ENCODE data around the gene KIF7.

Gene KIF7

DNA sequence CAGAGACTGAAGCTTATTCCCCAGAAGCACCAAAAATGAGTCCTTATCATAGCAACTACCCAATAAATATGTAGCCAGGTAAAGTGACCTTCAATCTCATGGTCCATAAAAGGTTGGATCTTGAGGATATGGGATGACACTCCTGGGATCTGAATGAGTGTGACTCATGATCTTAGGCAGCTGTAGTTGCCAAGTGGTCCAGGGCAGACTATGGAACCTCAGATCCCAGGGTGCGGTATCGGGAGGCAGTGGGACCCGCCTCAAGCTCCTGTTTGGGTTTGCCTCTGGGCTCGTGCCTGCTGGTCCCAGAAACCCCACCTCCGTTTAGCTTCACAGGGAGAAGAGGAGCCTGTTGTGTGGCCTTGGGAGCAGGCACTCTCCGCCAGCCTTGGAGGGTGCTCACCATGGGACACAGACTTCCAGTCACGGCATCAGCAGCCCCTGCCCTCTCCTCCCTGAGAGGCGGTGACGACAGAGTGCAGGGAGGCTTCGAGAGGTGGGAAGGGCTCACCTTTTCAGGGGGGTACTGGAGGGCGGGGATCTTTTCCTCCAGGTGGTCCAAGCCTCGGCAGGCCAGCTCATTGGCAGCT, 15.8 kb upstream of the KIF7 start:
- DNase-seq (ENCODE audit: low spot score), result no peak

DNA sequence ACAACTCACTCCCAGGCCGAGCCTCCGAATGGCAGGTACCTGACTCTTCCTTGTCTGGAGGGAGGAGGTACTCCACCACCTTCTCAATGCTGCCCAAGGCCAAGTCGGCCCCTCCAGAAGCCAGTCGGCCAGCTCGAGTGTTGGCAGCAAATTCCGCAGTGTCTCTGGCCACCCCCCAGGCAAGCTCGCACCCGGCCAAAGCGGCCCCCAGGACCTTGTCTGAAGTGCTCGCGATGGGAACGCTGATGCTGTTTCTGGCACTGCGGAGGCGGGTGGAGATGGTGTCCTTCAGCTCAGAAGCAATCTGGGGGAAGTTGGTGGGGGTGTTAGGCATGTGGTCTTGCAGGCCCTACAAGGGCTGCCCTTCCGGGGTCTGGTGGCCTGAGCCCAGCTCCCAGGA, 14.7 kb upstream of the KIF7 start:
- no peak for DNase-seq (ENCODE audit: low spot score)

DNA sequence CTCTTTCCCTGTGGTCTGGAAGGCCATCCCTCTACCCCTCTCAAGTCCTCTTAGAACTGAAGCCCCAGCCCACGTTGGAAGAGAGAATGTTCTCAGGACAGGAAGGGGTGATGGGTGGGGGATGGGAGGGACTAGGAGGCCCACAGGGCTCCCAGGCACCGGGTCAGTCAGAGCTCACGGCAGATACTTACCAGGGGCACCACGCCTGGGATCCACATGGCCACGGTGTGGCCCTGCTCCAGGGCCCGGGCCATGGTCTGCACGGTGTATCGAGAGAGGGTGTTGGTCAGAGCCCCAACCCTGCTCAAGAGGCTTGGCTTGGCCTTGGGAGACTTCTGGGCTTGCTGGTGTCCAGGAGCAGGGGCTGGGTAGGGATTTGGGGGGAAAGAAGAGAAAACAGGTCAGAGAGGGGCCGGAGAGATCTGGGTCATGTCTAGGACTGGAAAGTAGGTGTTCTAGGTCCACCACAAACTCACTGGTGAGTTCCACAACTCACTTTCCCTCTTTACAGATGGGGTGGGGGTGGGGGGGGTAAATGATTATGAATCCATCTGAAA, 14.1 kb upstream of the KIF7 start:
- no peak for DNase-seq (ENCODE audit: low spot score)

DNA sequence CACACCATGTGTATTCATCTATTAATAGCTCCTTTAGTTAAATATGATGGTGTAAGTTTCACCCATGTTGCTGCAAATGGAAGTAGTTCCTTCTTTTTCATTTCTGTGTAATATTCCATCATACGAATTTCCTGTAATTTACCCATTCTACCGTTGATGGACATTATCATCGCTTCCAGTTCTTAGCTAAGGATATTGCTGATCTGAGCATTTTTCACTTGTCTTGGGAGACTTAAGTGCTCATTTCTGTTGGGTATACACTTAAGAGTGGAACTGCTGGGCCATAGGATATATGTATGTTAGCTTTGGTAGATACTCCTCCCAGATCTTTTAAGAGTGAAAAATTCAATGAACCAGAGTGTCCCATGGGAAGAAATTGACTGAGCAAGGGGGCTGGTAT, 12.9 kb upstream of the KIF7 start:
- no peak for DNase-seq (ENCODE audit: low spot score)

DNA sequence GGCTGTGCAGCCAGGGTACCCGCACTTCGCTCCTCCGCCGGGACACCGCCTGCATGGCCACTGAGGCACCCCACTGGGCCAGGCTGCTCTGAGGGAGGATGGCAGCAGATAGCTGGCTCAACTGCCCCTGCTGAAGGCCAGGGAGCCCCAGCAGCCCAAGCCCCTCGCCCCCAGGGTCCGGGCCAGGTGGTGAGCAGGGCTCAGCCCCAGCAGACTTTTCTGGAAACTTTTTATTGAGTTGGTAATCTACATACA, 12.4 kb upstream of the KIF7 start:
- DNase-seq (ENCODE audit: low spot score), result no peak

DNA sequence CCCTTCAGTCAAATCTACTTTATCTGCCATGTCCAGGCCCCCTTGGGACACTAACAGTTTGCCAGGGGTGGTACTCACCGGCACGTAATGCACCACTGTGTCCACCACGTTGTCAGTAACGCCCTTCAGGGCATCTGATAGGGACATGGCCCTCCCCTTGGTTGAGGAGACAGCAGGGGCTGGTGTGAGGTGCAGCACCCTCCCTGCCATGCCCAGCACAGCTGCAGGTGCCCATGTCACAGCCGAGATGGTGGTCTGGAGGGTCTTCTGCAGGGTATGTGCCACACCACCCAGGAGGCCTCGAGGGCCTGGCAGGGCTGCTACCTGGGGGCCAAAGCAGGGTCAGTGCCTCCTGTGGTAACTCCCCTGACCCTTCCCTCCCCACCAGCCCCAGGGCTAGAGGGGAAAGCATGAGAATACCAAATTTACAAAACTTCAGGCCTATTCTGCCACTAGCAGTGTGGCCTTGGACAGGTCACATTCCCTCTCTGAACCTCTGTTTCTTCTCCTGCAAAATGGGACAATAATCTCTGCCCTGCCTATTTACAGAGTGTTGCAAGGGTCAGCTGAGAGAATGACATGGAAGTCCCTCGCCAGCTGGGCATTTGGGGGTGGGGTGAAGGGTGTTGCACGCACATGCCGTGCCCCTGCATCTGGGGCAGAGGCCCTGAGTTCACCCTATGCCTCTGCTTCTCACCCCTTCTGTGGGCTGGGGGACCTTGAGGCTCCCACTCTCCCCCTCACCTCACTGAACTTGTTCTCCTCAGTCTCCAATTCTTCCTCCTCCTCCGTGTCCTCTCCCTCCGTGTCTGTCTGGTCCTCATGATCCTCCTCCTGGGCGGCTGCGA, 11.8 kb upstream of the KIF7 start:
- DNase-seq (ENCODE audit: low spot score), result no peak

DNA sequence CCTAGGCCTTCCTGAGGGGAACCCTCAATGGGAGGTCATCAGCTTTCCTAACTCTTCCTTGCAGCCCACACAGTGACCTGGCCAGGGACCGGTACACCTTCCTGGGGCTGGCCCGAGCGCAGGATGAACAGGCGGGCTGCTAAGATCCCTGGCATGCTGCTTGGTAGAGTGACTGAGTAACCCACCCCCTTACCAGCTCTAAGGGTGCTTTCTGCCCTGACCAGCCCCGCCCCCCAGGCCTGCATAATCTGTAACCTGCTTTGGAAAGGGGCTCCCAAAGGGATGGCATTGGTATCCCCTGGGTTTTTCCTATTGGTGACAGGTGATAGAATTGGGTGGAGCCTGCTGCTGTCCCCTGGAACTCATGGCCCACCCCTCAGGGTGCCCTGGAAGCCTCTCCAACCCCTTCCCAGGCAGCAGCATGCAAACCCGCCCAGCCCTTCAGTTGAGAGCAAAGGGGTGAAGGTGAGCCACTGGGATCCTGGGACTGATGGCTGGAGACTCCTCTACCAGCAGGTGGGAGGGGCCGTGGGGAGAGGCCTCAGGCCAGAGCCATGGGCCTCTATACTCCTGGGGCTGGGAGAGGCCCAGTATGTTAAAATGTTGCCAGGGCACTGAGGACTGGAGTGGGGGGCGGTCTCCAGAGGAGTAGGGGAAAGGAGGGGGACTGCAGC, 11.1 kb upstream of the KIF7 start:
- no peak for DNase-seq (ENCODE audit: low spot score)

DNA sequence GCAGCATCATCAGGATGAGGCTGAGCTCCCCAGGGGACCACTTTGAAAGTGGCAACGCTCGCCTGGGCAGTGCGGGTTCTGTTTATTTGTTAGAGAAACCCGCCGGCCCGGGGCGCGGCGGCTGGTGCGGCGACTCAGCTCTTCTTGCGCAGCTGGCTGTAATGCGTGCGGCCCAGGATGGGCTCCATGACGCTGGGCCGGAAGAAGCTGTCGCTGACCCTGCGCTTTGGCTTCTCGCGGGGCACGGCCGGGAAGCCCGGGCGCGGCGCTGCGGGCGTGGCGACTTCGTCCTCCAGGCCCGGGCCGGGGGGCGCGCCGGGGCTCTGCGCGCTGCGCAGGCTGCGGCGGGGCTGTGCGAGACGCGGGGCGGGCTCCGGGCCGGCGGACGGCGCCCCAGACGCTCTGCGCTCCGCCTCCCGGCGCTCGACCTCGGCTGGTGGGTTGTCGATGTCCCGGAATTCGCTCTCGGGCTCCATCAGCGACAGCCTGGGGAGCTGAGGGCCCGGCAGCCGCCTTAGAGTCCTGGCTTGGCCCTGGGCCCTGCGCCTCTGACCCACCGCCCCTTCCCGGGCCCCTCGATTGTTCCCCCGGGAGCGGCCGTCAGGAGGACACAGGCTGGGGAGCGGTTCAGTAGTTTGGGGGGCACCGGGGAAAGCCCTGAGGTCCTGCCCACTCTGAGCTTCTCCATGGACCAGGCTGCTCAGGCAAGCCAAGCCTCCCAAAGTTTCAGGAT, 10.3 kb upstream of the KIF7 start:
- no peak for DNase-seq (ENCODE audit: low spot score)

DNA sequence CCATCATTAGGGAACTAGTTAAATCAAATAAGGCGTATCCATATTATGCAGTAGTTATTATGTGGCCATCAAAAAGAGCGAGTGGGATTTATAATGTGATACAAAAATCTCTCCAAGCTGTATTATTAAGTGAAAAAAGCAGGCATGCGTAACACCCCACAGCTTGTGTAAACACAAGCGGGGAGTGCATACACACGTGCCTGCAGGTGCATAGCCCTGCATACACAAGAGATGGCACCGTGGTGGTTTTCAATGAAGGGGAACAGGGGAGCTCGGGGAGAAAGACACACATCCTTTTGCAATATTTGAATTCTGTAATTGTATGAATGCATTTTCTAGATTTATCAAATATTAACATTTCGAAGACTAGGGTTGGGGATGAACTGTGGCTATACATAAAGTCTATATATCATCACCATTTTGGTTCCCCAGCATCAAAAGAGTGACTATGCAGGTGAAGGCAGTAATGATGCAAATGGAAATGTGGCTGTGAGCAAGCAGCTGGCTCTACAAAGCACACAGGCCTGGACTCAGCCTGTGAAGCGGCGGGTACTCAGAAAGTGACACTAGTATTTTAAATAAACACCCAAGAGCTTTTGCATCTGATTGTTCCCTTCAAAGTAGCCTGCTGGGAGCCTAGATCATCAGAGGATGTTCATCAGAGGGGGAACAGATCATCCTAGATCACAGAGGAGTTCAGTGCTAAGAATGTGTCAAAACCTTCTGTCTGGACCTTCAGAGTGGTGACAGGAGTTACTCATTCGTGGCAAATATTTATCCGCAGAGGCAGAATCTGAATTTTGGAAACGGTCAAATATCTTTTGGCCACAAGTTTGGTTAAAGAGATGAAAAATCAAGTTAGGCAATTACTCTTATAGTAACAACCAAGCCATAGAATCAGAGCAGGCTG, 9.4 kb upstream of the KIF7 start:
- DNase-seq (ENCODE audit: low spot score), result no peak

DNA sequence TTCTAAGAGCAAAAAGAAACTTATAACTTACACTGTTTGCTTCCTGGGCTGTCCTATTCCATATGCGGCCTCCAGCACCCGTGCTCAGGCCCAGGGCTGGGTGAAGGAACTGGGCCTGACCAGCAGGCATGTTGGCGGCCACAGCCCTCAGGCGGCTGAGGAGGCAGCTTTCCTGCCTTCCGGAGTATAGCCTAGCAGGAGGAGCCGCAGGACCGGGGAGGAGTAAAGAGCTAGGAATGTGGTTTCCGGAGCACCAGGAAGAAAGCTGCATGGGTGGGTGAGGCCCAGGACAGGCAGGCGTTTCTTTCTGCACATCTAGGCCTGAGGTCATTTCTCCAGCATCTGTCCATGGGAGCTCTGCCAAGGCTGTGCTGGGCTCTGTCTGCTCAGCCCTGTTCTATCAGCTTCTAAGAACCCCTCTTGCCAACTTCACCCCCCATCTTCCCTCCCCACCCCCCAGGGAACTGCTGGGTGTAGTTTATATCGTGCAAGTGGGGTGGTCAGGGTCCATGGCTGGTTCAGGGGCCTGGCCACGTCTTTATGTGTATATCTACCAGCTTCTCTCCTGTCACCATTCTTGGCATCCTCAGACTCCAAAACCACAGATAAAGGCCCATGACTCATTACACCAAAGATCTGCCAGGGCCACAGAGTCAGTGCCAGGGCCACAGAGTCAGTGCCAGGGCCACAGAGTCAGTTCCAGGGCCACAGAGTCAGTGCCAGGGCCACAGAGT, 7.8 kb upstream of the KIF7 start:
- no peak for DNase-seq (ENCODE audit: low spot score)

DNA sequence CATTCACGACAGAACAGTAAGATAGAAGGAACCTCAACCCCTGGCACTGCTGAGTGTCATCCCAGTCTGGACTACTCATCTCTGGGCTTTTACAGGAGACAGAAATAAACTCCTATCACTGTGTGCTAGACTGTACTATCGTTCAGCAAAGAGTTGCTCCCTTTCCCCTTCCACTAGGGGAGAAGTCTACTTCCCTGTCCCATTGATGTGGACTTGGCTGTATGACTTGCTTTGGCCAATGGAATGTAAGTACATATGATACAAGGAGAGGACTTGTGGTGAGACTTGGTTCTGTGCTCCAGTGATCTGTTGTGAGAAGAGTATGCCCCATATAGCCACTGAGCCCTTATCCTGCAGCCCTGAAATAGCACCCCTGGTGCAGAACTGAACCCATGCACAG, 5.3 kb upstream of the KIF7 start:
- DNase-seq (ENCODE audit: low spot score), result no peak

DNA sequence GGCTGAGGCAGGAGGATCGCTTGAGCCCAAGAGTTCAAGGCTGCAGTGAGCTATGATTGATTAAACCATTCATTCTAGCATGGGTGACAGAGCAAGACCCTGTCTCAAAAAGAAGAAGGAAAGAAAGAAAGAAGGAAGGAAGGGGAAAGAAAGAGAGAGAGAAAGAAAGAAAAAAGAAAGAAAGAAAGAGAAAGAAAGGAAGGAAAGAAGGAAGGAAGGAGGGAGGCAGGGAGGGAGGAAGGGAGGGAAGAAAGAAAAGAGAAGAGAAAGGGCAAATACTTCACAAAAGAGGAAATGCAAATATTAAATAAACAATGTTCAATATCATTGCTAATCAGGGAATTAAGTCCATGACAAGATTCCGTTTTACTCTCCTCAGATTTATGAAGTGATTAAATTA, 4.0 kb upstream of the KIF7 start:
- no peak for DNase-seq (ENCODE audit: low spot score)

DNA sequence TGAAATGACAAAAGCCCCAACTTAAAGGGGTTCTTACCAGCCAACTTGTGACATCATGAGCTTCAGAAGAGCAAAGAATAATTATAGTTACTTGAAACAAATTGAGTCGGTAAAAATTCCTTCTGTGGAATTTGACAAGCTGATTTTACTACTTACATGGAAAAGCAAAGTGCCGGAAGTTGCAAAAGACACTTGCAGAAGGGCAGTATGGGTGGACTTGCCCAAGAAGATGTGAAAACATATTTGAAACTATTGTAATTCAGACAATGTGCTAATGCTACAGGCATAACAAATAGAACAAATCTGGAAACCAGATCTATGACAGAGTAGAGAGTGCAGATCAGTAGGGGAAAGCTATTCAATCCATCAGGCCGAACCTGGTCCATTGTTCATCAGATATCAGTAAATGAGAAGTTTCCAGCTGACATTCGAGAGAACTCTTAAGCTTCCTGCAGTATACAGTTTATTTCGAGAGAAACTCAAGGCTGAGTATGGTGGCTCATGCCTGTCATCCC, 2.5 kb upstream of the KIF7 start:
- no peak for DNase-seq (ENCODE audit: low spot score)

DNA sequence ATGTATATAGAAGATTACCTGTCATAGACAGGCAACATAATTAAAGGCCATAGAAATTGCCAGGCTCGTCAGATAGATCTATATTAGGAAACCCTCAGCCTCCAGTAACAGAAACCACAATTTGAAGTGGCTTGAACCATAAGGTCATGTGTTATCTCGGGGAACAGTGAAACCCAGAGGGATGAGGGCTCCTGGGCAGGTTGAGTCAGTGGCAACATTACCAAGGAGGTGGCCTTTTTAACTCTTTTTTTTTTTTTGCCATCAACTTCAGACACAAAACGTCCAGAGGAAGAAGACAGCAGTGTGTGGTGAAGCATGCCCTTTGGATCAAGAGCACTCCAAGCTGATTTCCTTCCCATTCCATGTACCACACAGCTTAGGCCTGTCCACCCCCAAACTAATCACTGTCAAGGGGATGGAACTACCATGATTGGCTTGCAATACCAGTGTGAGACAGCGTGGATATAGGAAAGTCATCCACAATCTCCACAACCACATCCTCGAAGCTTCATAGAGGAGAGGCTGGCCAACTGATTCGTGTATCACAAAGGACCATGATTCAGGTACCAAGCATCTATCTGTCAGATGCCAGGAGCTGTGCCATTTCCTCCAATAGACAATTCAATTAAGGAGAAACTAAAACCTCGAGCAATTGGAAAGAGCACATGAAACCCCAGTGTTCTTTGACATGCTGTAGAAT, 999 bp upstream of the KIF7 start:
- no peak for DNase-seq (ENCODE audit: low spot score)

DNA sequence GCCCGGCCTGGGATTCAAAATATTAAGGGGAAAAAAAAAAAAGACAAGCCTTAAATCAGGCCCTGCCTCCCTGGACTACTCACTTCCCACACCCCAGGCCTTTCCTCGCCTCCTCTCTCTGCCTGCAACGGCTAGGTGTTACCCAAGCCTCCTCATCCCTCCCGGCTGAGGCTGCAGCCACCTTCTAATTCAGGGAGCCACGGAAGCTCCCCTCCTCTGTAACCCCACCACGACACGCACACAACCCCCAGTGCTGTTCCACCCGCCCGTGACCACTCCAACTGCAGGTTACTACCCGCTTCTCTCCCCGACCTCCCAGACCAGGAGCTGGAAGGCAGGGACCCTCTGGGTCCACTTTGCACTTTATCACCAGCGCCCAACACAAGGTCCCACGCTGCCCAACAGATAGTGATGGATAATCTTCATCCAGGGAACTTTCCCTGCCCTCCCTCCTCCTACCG, 936 bp downstream of the KIF7 start:
- no peak for DNase-seq (ENCODE audit: low spot score)

DNA sequence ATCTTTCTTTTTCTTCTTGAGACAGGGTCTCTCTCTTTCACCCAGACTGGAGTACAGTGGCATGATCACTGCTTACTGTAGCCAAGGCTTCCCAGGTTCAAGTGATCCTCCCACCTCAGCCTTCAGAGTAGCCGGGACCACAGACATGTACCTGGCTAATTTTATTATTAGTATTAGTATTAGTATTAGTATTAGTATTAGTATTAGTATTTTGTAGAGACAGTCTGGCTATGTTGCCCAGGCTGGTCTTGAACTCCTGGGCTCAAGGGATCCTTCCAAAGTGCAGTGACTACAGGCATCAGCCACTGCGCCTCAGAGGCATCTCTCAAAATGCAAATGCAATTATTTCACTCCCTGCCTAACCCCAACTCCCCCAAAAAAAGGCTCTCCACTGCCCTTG, 1.7 kb downstream of the KIF7 start:
- DNase-seq (ENCODE audit: low spot score), result no peak

DNA sequence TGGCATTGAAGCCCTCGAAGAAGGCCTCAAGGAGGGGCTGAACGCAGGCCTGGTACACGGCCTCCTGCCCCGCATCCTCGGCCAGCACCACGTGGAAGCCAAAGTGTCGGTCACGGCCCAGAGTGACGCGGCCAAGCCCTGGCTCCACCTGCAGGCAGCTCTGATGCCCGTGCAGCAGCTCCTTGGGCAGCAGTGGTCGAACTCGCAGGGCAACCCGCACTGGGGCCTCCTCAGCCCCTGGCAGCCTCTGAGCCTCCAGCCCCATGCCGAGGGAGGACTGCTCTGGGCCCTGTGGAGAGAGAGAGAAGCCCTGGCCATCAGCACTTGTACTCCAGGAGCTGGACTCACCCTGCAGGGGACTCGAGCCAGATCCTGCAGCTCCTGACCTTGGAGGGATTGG, 2.6 kb downstream of the KIF7 start:
- DNase-seq (ENCODE audit: low spot score), result no peak

DNA sequence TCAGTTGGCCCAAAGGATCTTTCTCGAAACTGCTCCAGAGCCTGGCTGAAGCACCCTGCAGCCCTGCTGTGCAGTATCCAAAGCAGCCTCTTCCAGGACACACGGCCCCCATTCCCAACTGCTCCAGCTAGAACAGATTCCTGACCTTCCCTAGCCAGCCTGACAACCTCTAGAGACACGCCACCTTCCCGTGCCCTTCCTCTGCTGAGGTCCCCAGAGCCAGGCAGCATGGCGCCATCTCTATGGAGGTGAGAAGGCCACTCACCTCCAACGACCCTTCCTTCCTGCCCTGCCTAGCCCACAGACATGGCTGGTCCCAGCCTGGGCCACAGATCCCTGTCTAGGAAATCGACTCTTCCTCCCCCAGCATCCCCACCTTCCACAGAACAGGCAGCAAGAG, 3.1 kb downstream of the KIF7 start:
- DNase-seq (ENCODE audit: low spot score), result no peak

DNA sequence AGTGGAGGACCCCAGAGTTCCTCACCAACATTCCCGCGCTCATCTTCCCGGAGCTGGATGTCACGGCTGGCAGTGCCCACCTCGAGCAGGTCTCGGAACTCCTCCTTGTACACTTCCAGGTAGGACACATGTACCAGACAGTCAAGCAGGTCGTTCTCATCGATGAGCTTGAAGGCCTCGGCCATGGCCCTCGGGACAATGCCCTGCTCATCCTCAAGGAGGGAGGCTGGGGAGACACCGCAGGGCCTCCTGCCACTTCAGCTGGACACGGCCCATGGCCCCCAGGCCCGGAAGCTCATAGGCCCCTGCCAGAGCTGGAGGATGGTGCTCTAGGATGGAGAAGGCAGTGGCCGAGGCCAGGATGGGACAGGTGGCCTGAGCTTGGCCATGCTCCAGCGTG, 5.6 kb downstream of the KIF7 start:
- no peak for DNase-seq (ENCODE audit: low spot score)

DNA sequence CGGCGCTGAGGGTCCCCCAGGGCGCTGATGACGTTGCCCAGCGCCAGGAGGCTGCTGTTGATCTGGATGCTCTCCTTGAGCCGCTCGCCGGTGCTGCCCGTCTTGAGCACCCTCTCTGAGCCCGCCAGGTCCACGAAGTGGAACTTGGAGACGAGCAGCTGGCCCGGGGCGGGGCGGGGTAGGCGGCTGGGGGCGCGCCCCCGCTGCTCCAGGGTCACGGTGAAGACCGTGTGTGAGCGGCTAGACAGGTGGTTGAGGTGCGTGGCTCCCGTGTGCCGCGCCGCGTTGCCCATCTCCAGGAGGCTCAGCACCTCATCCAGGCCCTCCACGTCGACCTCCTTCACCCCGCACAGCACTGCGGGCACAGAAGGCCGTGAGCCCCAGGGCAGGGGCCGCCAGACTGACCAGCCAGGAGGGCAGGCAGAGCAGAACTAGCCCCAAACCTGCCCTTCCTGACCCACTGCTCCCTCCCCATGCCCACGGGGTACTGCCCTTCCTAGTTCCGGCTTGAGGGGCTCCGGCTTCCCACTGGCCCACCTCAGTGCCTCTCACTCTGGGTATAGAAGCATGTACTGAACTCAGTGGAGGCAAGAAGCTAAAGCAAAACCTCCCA, 6.1 kb downstream of the KIF7 start:
- no peak for DNase-seq (ENCODE audit: low spot score)
